GM21786 (cell line): ENCODE results near the gene L3HYPDH.

Source experiments
- ATAC-seq: cut with Tn5 transposase; IDR thresholded peaks from one replicate; pipeline ENCODE4 v1.9.1; 2021; ENCODE audit not compliant: unreplicated experiment

Gene L3HYPDH

GRCh38 chr14:59427653-59428580, 56.3 kb downstream of the L3HYPDH start:
- no peak for ATAC-seq

GRCh38 chr14:59425322-59425935, 58.8 kb downstream of the L3HYPDH start:
- no peak for ATAC-seq

GRCh38 chr14:59424341-59425071, 59.7 kb downstream of the L3HYPDH start:
- ATAC-seq, result no peak
